ENCODE results near the gene SLC26A11. TPM values are rescaled to one million over a fixed set of nuclear protein-coding genes. Genes with fewer than 3 reads are reported as not detected.

The SLC26A11 gene
- total and polyA plus RNA-seq, 7 experiments from 2014 or later: 3.7 to 87.5 (median 63.0) TPM

- Mint-ChIP-seq H3K9me3 (no peaks in the 10 kb centered on the region), H3K36me3 (peaks cover 4 to 31% (median 21%) of the 10 kb centered on the region in 5 donors), H3K4me1 (peaks cover 0 to 17% (median 10%) of the 10 kb centered on the region in 7 donors), H3K4me3 (no peak overlapping the region), H3K27ac (peak overlapping the region; percentile 33 to 88 (median 81)), H3K27me3 (no peaks in the 10 kb centered on the region)
- H3K27ac ChIP-seq (ENCODE audit: low read depth, low read length): peak overlapping the region; percentile 41
- H3K4me1 ChIP-seq (ENCODE audit: control insufficient read depth in 2 of 2, insufficient read depth in 2 of 2, low read length in 2 of 2): no peaks in the 10 kb centered on the region
- intact Hi-C loops (cut with micrococcal nuclease): no loop called here
- DNase-seq (no peak), ATAC-seq (no peak)
- no peaks in the 10 kb centered on the region for H3K27me3 ChIP-seq (ENCODE audit: control insufficient read depth in 2 of 2, insufficient read depth in 2 of 2, low read length in 2 of 2)
- ChIA-PET POLR2A (interaction anchor here (1.0 to 1.1 kb wide), 2 partner anchors 22 to 26 kb away, joined by 3 to 4 read pairs; no protein-coding TSS in a partner anchor), CTCF (no interaction called here)
- no peaks in the 10 kb centered on the region for H3K9me3 ChIP-seq (ENCODE audit: control insufficient read depth in 2 of 3, low read length in 3 of 3)
- H3K36me3 ChIP-seq (ENCODE audit: control insufficient read depth in 2 of 3, insufficient read depth in 3 of 3, low read length in 3 of 3): peaks cover 14 to 90% (median 33%) of the 10 kb centered on the region in 3 experiments
- H3K4me3 ChIP-seq (ENCODE audit: low read length): no peak overlapping the region
Measured at GRCh38 chr17:80287806-80288567, 67.8 kb downstream of the SLC26A11 start.

- ATAC-seq (no peak), DNase-seq (no peak)
- ChIA-PET POLR2A (interaction anchor here (1.3 kb wide), 1 partner anchor 144 kb away, joined by 3 read pairs; no protein-coding TSS in a partner anchor), CTCF (interaction anchor here (0.6 kb wide), 1 partner anchor 637 kb away, joined by 4 read pairs; no protein-coding TSS in a partner anchor)
- no peaks in the 10 kb centered on the region for H3K9me3 Mint-ChIP-seq
- intact Hi-C loops (cut with micrococcal nuclease): no loop called here
- Histone ChIP-seq H3K36me3 (ENCODE audit: control insufficient read depth in 2 of 3, insufficient read depth in 3 of 3, low read length in 3 of 3) (peaks cover 23 to 93% (median 40%) of the 10 kb centered on the region in 3 experiments), H3K27ac (ENCODE audit: low read depth, low read length) (no peak overlapping the region), H3K4me3 (ENCODE audit: low read length) (no peak overlapping the region), H3K4me1 (ENCODE audit: control insufficient read depth in 2 of 2, insufficient read depth in 2 of 2, low read length in 2 of 2) (no peaks in the 10 kb centered on the region), H3K27me3 (ENCODE audit: control insufficient read depth in 2 of 2, insufficient read depth in 2 of 2, low read length in 2 of 2) (no peaks in the 10 kb centered on the region), H3K9me3 (ENCODE audit: control insufficient read depth in 2 of 3, low read length in 3 of 3) (no peaks in the 10 kb centered on the region)
- H3K4me1 Mint-ChIP-seq: peaks cover 0 to 20% (median 8%) of the 10 kb centered on the region in 7 donors
- no peaks in the 10 kb centered on the region for H3K27me3 Mint-ChIP-seq
- H3K36me3 Mint-ChIP-seq: peaks cover 4 to 38% (median 25%) of the 10 kb centered on the region in 5 donors
- peak overlapping the region in 5 of 9 donors; percentile 30 to 72 (median 64) for H3K27ac Mint-ChIP-seq
- H3K4me3 Mint-ChIP-seq: no peak overlapping the region
Measured at GRCh38 chr17:80289616-80290015, 69.4 kb downstream of the SLC26A11 start.

- peaks cover 0 to 18% (median 6%) of the 10 kb centered on the region in 7 donors for H3K4me1 Mint-ChIP-seq
- ATAC-seq (no peak), DNase-seq (no peak)
- H3K27me3 Mint-ChIP-seq: no peaks in the 10 kb centered on the region
- intact Hi-C loops (cut with micrococcal nuclease): no loop called here
- no peaks in the 10 kb centered on the region for H3K4me1 ChIP-seq (ENCODE audit: control insufficient read depth in 2 of 2, insufficient read depth in 2 of 2, low read length in 2 of 2)
- peak overlapping the region in 1 of 9 donors; percentile 8 for H3K27ac Mint-ChIP-seq
- H3K4me3 Mint-ChIP-seq: no peak overlapping the region
- H3K9me3 ChIP-seq (ENCODE audit: control insufficient read depth in 2 of 3, low read length in 3 of 3): no peaks in the 10 kb centered on the region
- CTCF ChIA-PET: no interaction called here
- H3K4me3 ChIP-seq (ENCODE audit: low read length): no peak overlapping the region
- H3K36me3 ChIP-seq (ENCODE audit: control insufficient read depth in 2 of 3, insufficient read depth in 3 of 3, low read length in 3 of 3): peaks cover 29 to 93% (median 45%) of the 10 kb centered on the region in 3 experiments
- H3K27me3 ChIP-seq (ENCODE audit: control insufficient read depth in 2 of 2, insufficient read depth in 2 of 2, low read length in 2 of 2): no peaks in the 10 kb centered on the region
- no peaks in the 10 kb centered on the region for H3K9me3 Mint-ChIP-seq
- POLR2A ChIA-PET: interaction anchor here (1.3 kb wide), 1 partner anchor 145 kb away, joined by 3 read pairs; no protein-coding TSS in a partner anchor
- no peak overlapping the region for H3K27ac ChIP-seq (ENCODE audit: low read depth, low read length)
- peaks cover 4 to 39% (median 25%) of the 10 kb centered on the region in 5 donors for H3K36me3 Mint-ChIP-seq
Measured at GRCh38 chr17:80290156-80290555, 69.9 kb downstream of the SLC26A11 start.

GRCh38 chr17:80291260-80291659, 71.0 kb downstream of the SLC26A11 start:
- CTCF ChIA-PET: interaction anchor here (0.6 kb wide), 1 partner anchor 1974 kb away, joined by 6 read pairs; no protein-coding TSS in a partner anchor

GRCh38 chr17:80291691-80292487, 71.7 kb downstream of the SLC26A11 start:
- intact Hi-C loops (cut with micrococcal nuclease): no loop called here
- H3K27me3 ChIP-seq (ENCODE audit: control insufficient read depth in 2 of 2, insufficient read depth in 2 of 2, low read length in 2 of 2): no peaks in the 10 kb centered on the region
- Mint-ChIP-seq H3K9me3 (no peaks in the 10 kb centered on the region), H3K27ac (peak overlapping the region in 3 of 9 donors; percentile 18 to 46 (median 43)), H3K4me1 (peaks cover 0 to 20% (median 6%) of the 10 kb centered on the region in 7 donors), H3K36me3 (peaks cover 4 to 54% (median 31%) of the 10 kb centered on the region in 5 donors), H3K4me3 (no peak overlapping the region), H3K27me3 (no peaks in the 10 kb centered on the region)
- no peak overlapping the region for H3K4me3 ChIP-seq (ENCODE audit: low read length)
- H3K4me1 ChIP-seq (ENCODE audit: control insufficient read depth in 2 of 2, insufficient read depth in 2 of 2, low read length in 2 of 2): no peaks in the 10 kb centered on the region
- H3K36me3 ChIP-seq (ENCODE audit: control insufficient read depth in 2 of 3, insufficient read depth in 3 of 3, low read length in 3 of 3): peaks cover 46 to 95% (median 60%) of the 10 kb centered on the region in 3 experiments
- CTCF ChIA-PET: interaction anchor here (0.6 kb wide), 1 partner anchor 1973 kb away, joined by 6 read pairs; no protein-coding TSS in a partner anchor
- POLR2A ChIA-PET: no interaction called here
- ATAC-seq: no peak
- H3K27ac ChIP-seq (ENCODE audit: low read depth, low read length): no peak overlapping the region
- no peaks in the 10 kb centered on the region for H3K9me3 ChIP-seq (ENCODE audit: control insufficient read depth in 2 of 3, low read length in 3 of 3)
- DNase-seq: no peak

More at GRCh38 chr17:80291260-80291659, 71.0 kb downstream of the SLC26A11 start:
- Mint-ChIP-seq H3K4me1 (peaks cover 0 to 18% (median 6%) of the 10 kb centered on the region in 7 donors), H3K27me3 (no peaks in the 10 kb centered on the region), H3K36me3 (peaks cover 4 to 48% (median 28%) of the 10 kb centered on the region in 5 donors), H3K9me3 (no peaks in the 10 kb centered on the region), H3K4me3 (no peak overlapping the region), H3K27ac (peak overlapping the region in 3 of 9 donors; percentile 18 to 46 (median 25))
- intact Hi-C loops (cut with micrococcal nuclease): no loop called here
- ATAC-seq: no peak
- Histone ChIP-seq H3K27ac (ENCODE audit: low read depth, low read length) (no peak overlapping the region), H3K36me3 (ENCODE audit: control insufficient read depth in 2 of 3, insufficient read depth in 3 of 3, low read length in 3 of 3) (peaks cover 40 to 95% (median 54%) of the 10 kb centered on the region in 3 experiments), H3K4me1 (ENCODE audit: control insufficient read depth in 2 of 2, insufficient read depth in 2 of 2, low read length in 2 of 2) (no peaks in the 10 kb centered on the region), H3K27me3 (ENCODE audit: control insufficient read depth in 2 of 2, insufficient read depth in 2 of 2, low read length in 2 of 2) (no peaks in the 10 kb centered on the region), H3K4me3 (ENCODE audit: low read length) (no peak overlapping the region), H3K9me3 (ENCODE audit: control insufficient read depth in 2 of 3, low read length in 3 of 3) (no peaks in the 10 kb centered on the region)
- DNase-seq: no peak
- POLR2A ChIA-PET: no interaction called here

- ATAC-seq (no peak), DNase-seq (no peak)
- Mint-ChIP-seq H3K4me3 (no peak overlapping the region), H3K4me1 (peaks cover 0 to 19% (median 3%) of the 10 kb centered on the region in 7 donors), H3K27me3 (no peaks in the 10 kb centered on the region), H3K27ac (peak overlapping the region in 3 of 9 donors; percentile 1 to 65 (median 8)), H3K36me3 (peaks cover 4 to 53% (median 29%) of the 10 kb centered on the region in 5 donors), H3K9me3 (no peaks in the 10 kb centered on the region)
- Histone ChIP-seq H3K9me3 (ENCODE audit: control insufficient read depth in 2 of 3, low read length in 3 of 3) (no peaks in the 10 kb centered on the region), H3K36me3 (ENCODE audit: control insufficient read depth in 2 of 3, insufficient read depth in 3 of 3, low read length in 3 of 3) (peaks cover 46 to 97% (median 64%) of the 10 kb centered on the region in 3 experiments), H3K27ac (ENCODE audit: low read depth, low read length) (no peak overlapping the region), H3K4me1 (ENCODE audit: control insufficient read depth in 2 of 2, insufficient read depth in 2 of 2, low read length in 2 of 2) (no peaks in the 10 kb centered on the region), H3K27me3 (ENCODE audit: control insufficient read depth in 2 of 2, insufficient read depth in 2 of 2, low read length in 2 of 2) (no peaks in the 10 kb centered on the region), H3K4me3 (ENCODE audit: low read length) (no peak overlapping the region)
- POLR2A ChIA-PET: interaction anchor here (0.6 kb wide), 1 partner anchor 25 kb away, joined by 5 read pairs; no protein-coding TSS in a partner anchor
- intact Hi-C loops (cut with micrococcal nuclease): no loop called here
- CTCF ChIA-PET: no interaction called here
Measured at GRCh38 chr17:80292521-80292971, 72.3 kb downstream of the SLC26A11 start.
